HepG2 (cell line): ENCODE data around the gene TTC21B. TPM values are rescaled to one million over a fixed set of nuclear protein-coding genes. Genes with fewer than 3 reads are reported as not detected.
A peak's percentile ranks its signal among the peaks of the same experiment; 100 is the strongest.

Experiments
- ARID5B ChIP-seq: IDR thresholded peaks from 2 replicates; pipeline ENCODE4 v1.4.0; 2020; ENCODE audit warnings: mild to moderate bottlenecking, missing genetic modification reagents
- ATF1 ChIP-seq: IDR thresholded peaks from 2 replicates; pipeline ENCODE4 v1.6.1; 2016; ENCODE audit warnings: mild to moderate bottlenecking, control low read depth
- EED ChIP-seq: sonication (generic); formaldehyde crosslinking; IDR thresholded peaks from 2 replicates; pipeline ENCODE4 v1.5.0; 2020; ENCODE audit warnings: mild to moderate bottlenecking, missing genetic modification reagents
- EHMT2 ChIP-seq: fragments of 200-600 bp; sonication (generic); IDR thresholded peaks from 2 replicates; pipeline ENCODE4 v1.7.0; 2017; ENCODE audit warnings: antibody characterized with exemption, low read depth, low read length, borderline replicate concordance
- ESRRA ChIP-seq: sonication (generic); formaldehyde crosslinking; IDR thresholded peaks from 2 replicates; pipeline ENCODE4 v1.5.1; 2020; ENCODE audit warnings: mild to moderate bottlenecking, low read depth, missing genetic modification reagents
- MEF2D ChIP-seq: sonication (generic); formaldehyde crosslinking; IDR thresholded peaks from 2 replicates; pipeline ENCODE4 v1.5.1; 2020; ENCODE audit warnings: mild to moderate bottlenecking, missing genetic modification reagents
- NKX3-1 ChIP-seq: sonication (generic); formaldehyde crosslinking; IDR thresholded peaks from 2 replicates; pipeline ENCODE4 v1.5.0; 2020; ENCODE audit warnings: missing genetic modification reagents
- NR2F2 ChIP-seq: IDR thresholded peaks from 2 replicates; pipeline ENCODE4 v1.6.1; 2012; ENCODE audit warnings: low read depth, inconsistent platforms, borderline replicate concordance
- RARA ChIP-seq: IDR thresholded peaks from 2 replicates; pipeline ENCODE4 v1.6.1; 2016; ENCODE audit warnings: missing genetic modification reagents, missing compliant biosample characterization
- SOX13 ChIP-seq, 3 experiments: fragments of 450-650 bp in 1 of 3; sonication (generic) in 1 of 3; formaldehyde crosslinking in 1 of 3; IDR thresholded peaks in 2 of 3; conservative IDR thresholded peaks in 1 of 3; 2 replicates each; pipeline versions ENCODE4 v1.5.0 to v1.6.1; 2016 to 2020; ENCODE audit warnings: antibody characterized with exemption in 1 of 3, mild to moderate bottlenecking in 1 of 3, missing compliant biosample characterization in 1 of 3, missing genetic modification reagents in 1 of 3, moderate library complexity in 1 of 3
- TFAP4 ChIP-seq: sonication (generic); IDR thresholded peaks from 2 replicates; pipeline ENCODE4 v1.6.1; 2016; ENCODE audit warnings: low read depth, borderline replicate concordance
- ZBTB10 ChIP-seq: sonication (generic); formaldehyde crosslinking; IDR thresholded peaks from 2 replicates; pipeline ENCODE4 v1.4.0; 2020; ENCODE audit warnings: missing genetic modification reagents, borderline replicate concordance
- ZC3H13 ChIP-seq: sonication (generic); formaldehyde crosslinking; IDR thresholded peaks from 2 replicates; pipeline ENCODE4 v1.8.1; 2023; ENCODE audit warnings: mild to moderate bottlenecking, missing genetic modification reagents, moderate library complexity
- ZNF333 ChIP-seq: sonication (generic); formaldehyde crosslinking; IDR thresholded peaks from 2 replicates; pipeline ENCODE4 v1.4.0; 2020; ENCODE audit warnings: mild to moderate bottlenecking, missing genetic modification reagents, borderline replicate concordance
- ZNF33B ChIP-seq: sonication (generic); formaldehyde crosslinking; IDR thresholded peaks from 2 replicates; pipeline ENCODE4 v1.5.1; 2020; ENCODE audit warnings: mild to moderate bottlenecking, missing genetic modification reagents
- ZNF383 ChIP-seq: sonication (generic); formaldehyde crosslinking; IDR thresholded peaks from 2 replicates; pipeline ENCODE4 v1.4.0; 2020; ENCODE audit warnings: missing genetic modification reagents, mild to moderate bottlenecking, borderline replicate concordance
- ZNF598 ChIP-seq: sonication (generic); formaldehyde crosslinking; IDR thresholded peaks from 2 replicates; pipeline ENCODE4 v1.5.1; 2020; ENCODE audit warnings: mild to moderate bottlenecking, missing genetic modification reagents, borderline replicate concordance
- ZNF670 ChIP-seq: sonication (generic); formaldehyde crosslinking; IDR thresholded peaks from 2 replicates; pipeline ENCODE4 v1.8.0; 2022; ENCODE audit warnings: mild to moderate bottlenecking, missing genetic modification reagents, borderline replicate concordance
- polyA plus RNA-seq, 8 experiments: library from polyadenylated mRNA; depleted of rRNA in 3 of 8; stranded (reverse) in 7 of 8; unstranded in 1 of 8; fragments of >200 nt; fragmentation: Illumina TruSeq in 4 of 8; extraction: Trizol in 4 of 8; gene quantifications; 2 replicates each; pipeline versions ENCODE4 v1.2.1 to v1.2.3, GENCODE V29; 2011 to 2016; ENCODE audit warnings: low read depth in 4 of 8, missing spikeins in 1 of 8, mixed read lengths in 1 of 8; ENCODE audit not compliant: insufficient read depth in 1 of 8
- total RNA-seq, 5 experiments: library from RNA; depleted of rRNA; stranded (reverse); fragments of >200 nt; fragmentation: Illumina TruSeq; extraction: Trizol; gene quantifications; 2 replicates each; pipeline ENCODE4 v1.2.3, GENCODE V29; 2016; ENCODE audit warnings: low read depth in 1 of 5
- TF ChIP-seq, protein P1 (sequence below): sonication (generic); formaldehyde crosslinking; IDR thresholded peaks from 2 replicates; pipeline ENCODE4 v1.8.1; 2023; ENCODE audit warnings: mild to moderate bottlenecking, inconsistent platforms, moderate library complexity, missing genetic modification reagents, borderline replicate concordance

TTC21B gene
- total and polyA plus RNA-seq, 2 of the 13 experiments (the other 11 are each of a cell fraction or from before 2014, with no cell fraction given): 39.1 to 67.1 TPM

GRCh38 chr2:165990846-165991245, 37.3 kb upstream of the TTC21B start (continued):
- 0 out of 2 replicates have a peak, but pooled peaks have one; percentile 34 for TF ChIP-seq NR2F2
- TF ChIP-seq MEF2D (CRISPR knock-in tag): 0 out of 2 replicates have a peak, but pooled peaks have one; percentile 13
- 0 out of 2 replicates have a peak, but pooled peaks have one; percentile 33 for TF ChIP-seq ESRRA (CRISPR knock-in tag)
- TF ChIP-seq ZNF598 (CRISPR knock-in tag): no peak
- TF ChIP-seq, protein P1, sequence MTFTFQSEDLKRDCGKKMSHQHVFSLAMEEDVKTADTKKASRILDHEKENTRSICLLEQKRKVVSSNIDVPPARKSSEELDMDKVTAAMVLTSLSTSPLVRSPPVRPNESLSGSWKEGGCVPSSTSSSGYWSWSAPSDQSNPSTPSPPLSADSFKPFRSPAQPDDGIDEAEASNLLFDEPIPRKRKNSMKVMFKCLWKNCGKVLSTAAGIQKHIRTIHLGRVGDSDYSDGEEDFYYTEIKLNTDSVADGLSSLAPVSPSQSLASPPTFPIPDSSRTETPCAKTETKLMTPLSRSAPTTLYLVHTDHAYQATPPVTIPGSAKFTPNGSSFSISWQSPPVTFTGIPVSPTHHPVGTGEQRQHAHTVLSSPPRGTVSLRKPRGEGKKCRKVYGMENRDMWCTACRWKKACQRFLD (CRISPR knock-in tag): no peak
- TF ChIP-seq ZBTB10 (CRISPR knock-in tag): no peak
- no peak for TF ChIP-seq ZNF383 (CRISPR knock-in tag)
- TF ChIP-seq ZNF333 (CRISPR knock-in tag): no peak
- peak; percentile 32; the same call in 1 of the 2 replicates for TF ChIP-seq ARID5B (CRISPR knock-in tag)
- TF ChIP-seq NKX3-1 (CRISPR knock-in tag): no peak
- no peak for TF ChIP-seq EHMT2
- peak; percentile 78; the same call in 1 of the 2 replicates for TF ChIP-seq TFAP4
- TF ChIP-seq ZNF670: no peak
- no peak for TF ChIP-seq EED
- TF ChIP-seq ZNF33B (CRISPR knock-in tag): no peak
- peak; percentile 44; the same call in 1 of the 2 replicates for TF ChIP-seq RARA (CRISPR knock-in tag)
- TF ChIP-seq ZC3H13 (CRISPR knock-in tag): peak; percentile 59; the same call in 1 of the 2 replicates
- TF ChIP-seq SOX13 (IDR thresholded peaks at IDR 0.05): no peak
- peak in 1 of 2 experiments; percentile 78; a peak in 2 of 4 replicates for TF ChIP-seq SOX13 (CRISPR knock-in tag; conservative IDR thresholded peaks at IDR 0.05 in 1 of 2, IDR thresholded peaks at IDR 0.05 in 1 of 2)
- no peak for TF ChIP-seq ATF1 (CRISPR knock-in tag)
